CD4-positive, alpha-beta T cell (primary cell): ENCODE results near the gene ITPKA. TPM values are rescaled to one million over a fixed set of nuclear protein-coding genes. Genes with fewer than 3 reads are reported as not detected.
A peak's percentile ranks its signal among the peaks of the same experiment; 100 is the strongest.

Experiments used
- ATAC-seq: fragments of 200-7000 bp; cut with Tn5 transposase; one replicate; pipeline ENCODE4 v1.10.0; 2022; ENCODE audit warnings: mild to moderate bottlenecking; ENCODE audit not compliant: poor library complexity
- CTCF ChIA-PET: fragments of 350-600 bp; sonication (Branson Sonifier 250); formaldehyde crosslinking; loops from one replicate; lab custom pipeline; 2021; ENCODE audit warnings: antibody characterized with exemption, inconsistent platforms; lab: Charles Lee
- POLR2A ChIA-PET: fragments of 350-600 bp; sonication (Branson Sonifier 250); formaldehyde crosslinking; loops from one replicate; lab custom pipeline; 2021; ENCODE audit warnings: antibody characterized with exemption, inconsistent platforms; lab: Charles Lee
- DNase-seq, 14 experiments: peaks; one replicate each; pipeline ENCODE4 v3.0.0-alpha.2; 2013 to 2020; ENCODE audit warnings: mixed read lengths in 2 of 14
- H3K27ac ChIP-seq, 2 donors: one replicate each; pipeline versions ENCODE4 v1.5.1 to v1.7.0; 2013; ENCODE audit warnings: low read length in 2 of 2, low read depth in 1 of 2, mild to moderate bottlenecking in 1 of 2
- H3K27me3 ChIP-seq, 2 experiments: 1 replicate in 1 of 2; 2 replicates in 1 of 2; pipeline versions ENCODE4 v1.6.1 to v1.7.0; 2013; ENCODE audit warnings: low read length in 2 of 2, control low read depth in 1 of 2, mild to moderate bottlenecking in 1 of 2, moderate library complexity in 1 of 2; ENCODE audit not compliant: insufficient read depth in 2 of 2, control insufficient read depth in 1 of 2
- H3K36me3 ChIP-seq: one replicate; pipeline ENCODE4 v1.6.1; 2013; ENCODE audit warnings: low read length, control low read depth; ENCODE audit not compliant: insufficient read depth
- H3K4me1 ChIP-seq: one replicate; pipeline ENCODE4 v1.6.1; 2013; ENCODE audit warnings: low read length, control low read depth; ENCODE audit not compliant: insufficient read depth
- H3K4me3 ChIP-seq: one replicate; pipeline ENCODE4 v1.5.1; 2013; ENCODE audit warnings: mild to moderate bottlenecking, low read length, moderate library complexity
- H3K9me3 ChIP-seq, 2 experiments: 1 replicate in 1 of 2; 2 replicates in 1 of 2; pipeline versions ENCODE4 v1.6.1 to v1.7.0; 2013; ENCODE audit warnings: low read length in 2 of 2, mild to moderate bottlenecking in 2 of 2, control low read depth in 1 of 2, moderate library complexity in 1 of 2; ENCODE audit not compliant: control insufficient read depth in 1 of 2, insufficient read depth in 1 of 2
- H3K27ac Mint-ChIP-seq: one replicate; pipeline ENCODE4 v1.8.0; 2020; ENCODE audit warnings: mixed read lengths
- H3K27me3 Mint-ChIP-seq: one replicate; pipeline ENCODE4 v1.8.0; 2021; ENCODE audit warnings: mixed read lengths
- H3K36me3 Mint-ChIP-seq: one replicate; pipeline ENCODE4 v1.8.0; 2021; ENCODE audit warnings: low read depth, mixed read lengths
- H3K4me1 Mint-ChIP-seq: one replicate; pipeline ENCODE4 v1.8.0; 2021; ENCODE audit warnings: low read depth, mixed read lengths
- H3K4me3 Mint-ChIP-seq: one replicate; pipeline ENCODE4 v1.8.0; 2020; ENCODE audit warnings: mild to moderate bottlenecking, mixed read lengths
- H3K9me3 Mint-ChIP-seq: one replicate; pipeline ENCODE4 v1.8.0; 2020; ENCODE audit warnings: mixed read lengths
- intact Hi-C, 2 experiments: fragments of 100-400 bp; cut with DNase I in 1 of 2; cut with micrococcal nuclease in 1 of 2; formaldehyde crosslinking; loops; one replicate each; pipeline versions ENCODE4 v1.15.1 to v1.9.0; 2023 to 2025; cut with DNase I, micrococcal nuclease
- total RNA-seq, 174 experiments: library from RNA in 2 of 174; stranded (reverse) in 2 of 174; gene quantifications; one replicate each; pipeline ENCODE4 v1.2.3 and lab custom pipeline; 2021 to 2026
- TF ChIP-seq, protein P1 (sequence below): fragments of 200-600 bp; IDR thresholded peaks from one replicate; pipeline ENCODE4 v1.8.0; 2022; ENCODE audit warnings: antibody characterized with exemption, mild to moderate bottlenecking

The ITPKA gene
- total RNA-seq, 2 experiments from 2014 or later = not detected

DNA sequence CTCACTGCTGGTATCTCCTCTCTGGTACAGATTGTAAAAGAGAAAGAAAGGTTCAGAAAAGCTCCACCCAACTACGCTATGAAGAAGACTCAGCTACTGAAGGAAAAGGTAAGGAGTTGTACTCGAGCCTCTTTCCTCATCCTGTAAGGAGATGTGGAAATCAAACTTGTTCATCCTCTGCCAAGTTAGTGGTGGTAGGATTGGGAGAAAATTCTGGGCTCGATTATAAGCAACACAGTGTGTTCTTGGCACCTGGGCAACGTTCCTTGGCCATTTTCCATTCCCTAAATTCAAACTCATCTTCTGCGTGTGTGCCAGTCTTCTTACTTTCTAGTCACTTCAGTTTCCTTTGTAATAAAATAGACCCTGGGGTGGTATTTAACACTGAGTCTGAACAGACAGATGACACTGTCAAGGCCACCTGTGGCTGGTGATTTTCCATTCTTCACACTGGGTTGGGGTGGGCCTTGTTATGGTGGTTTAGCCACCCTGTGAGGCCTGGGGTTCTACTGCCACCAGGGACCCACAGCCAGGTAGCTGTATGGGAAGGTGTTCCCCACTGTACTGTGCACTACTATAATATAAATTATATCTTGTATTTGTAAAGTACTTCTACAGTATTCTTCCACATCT, 17.1 kb upstream of the ITPKA start:
- peaks cover 80% of the 10 kb centered on the region for H3K36me3 ChIP-seq
- no peaks in the 10 kb centered on the region for H3K9me3 Mint-ChIP-seq
- no peaks in the 10 kb centered on the region for H3K27me3 Mint-ChIP-seq
- no peak overlapping the region for H3K27ac ChIP-seq
- H3K4me1 Mint-ChIP-seq = no peaks in the 10 kb centered on the region
- H3K27me3 ChIP-seq = no peaks in the 10 kb centered on the region
- TF ChIP-seq, protein P1, sequence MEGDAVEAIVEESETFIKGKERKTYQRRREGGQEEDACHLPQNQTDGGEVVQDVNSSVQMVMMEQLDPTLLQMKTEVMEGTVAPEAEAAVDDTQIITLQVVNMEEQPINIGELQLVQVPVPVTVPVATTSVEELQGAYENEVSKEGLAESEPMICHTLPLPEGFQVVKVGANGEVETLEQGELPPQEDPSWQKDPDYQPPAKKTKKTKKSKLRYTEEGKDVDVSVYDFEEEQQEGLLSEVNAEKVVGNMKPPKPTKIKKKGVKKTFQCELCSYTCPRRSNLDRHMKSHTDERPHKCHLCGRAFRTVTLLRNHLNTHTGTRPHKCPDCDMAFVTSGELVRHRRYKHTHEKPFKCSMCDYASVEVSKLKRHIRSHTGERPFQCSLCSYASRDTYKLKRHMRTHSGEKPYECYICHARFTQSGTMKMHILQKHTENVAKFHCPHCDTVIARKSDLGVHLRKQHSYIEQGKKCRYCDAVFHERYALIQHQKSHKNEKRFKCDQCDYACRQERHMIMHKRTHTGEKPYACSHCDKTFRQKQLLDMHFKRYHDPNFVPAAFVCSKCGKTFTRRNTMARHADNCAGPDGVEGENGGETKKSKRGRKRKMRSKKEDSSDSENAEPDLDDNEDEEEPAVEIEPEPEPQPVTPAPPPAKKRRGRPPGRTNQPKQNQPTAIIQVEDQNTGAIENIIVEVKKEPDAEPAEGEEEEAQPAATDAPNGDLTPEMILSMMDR = no peak
- ChIA-PET POLR2A (no interaction called here), CTCF (no interaction called here)
- DNase-seq (no peak), ATAC-seq (no peak)
- intact Hi-C loops = loop anchor here in 1 of 2 experiments (10.0 kb wide), 1 partner anchor 268 kb away; no protein-coding TSS in a partner anchor
- H3K4me1 ChIP-seq = no peaks in the 10 kb centered on the region
- H3K27ac Mint-ChIP-seq = no peak overlapping the region
- no peaks in the 10 kb centered on the region for H3K9me3 ChIP-seq
- no peak overlapping the region for H3K4me3 Mint-ChIP-seq
- no peak overlapping the region for H3K4me3 ChIP-seq
- H3K36me3 Mint-ChIP-seq = peaks cover 81% of the 10 kb centered on the region

DNA sequence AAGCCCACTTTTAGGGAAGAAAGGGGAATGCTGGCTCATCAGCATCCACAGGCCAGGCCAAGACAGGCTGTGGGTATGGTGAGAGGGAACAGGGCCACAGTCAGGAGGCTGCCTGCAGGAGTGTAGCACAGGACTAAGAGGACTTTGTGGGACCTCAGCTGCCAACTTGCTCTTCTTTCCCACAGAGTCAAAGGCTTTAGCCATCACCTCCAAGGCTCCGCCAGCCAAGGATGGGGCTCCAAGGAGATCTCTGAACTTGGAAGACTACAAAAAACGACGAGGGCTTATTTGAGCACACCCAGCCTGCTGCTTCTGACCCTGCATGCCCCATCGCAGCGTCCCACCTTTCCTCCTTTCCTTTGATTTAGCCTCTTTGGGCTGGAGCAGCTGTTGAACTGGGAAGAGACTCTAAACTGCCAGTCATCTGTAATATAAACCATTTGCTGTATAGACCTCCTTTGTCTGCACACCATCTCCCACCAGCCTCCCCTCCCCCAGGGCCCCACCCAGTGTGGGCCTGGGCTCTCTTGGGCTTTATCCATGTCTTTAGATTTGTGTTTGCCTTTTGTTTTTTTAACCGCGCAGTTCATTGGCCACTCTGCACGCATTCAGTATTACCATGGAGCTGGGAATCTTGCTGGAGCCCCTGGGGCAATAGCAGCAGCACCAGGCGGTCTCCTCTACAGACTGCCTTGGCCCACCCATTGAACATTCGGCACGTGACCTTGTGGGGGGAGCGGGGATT, 13.1 kb upstream of the ITPKA start:
- H3K36me3 Mint-ChIP-seq = peaks cover 75% of the 10 kb centered on the region
- DNase-seq = no peak
- TF ChIP-seq, protein P1 = no peak
- H3K4me3 Mint-ChIP-seq = no peak overlapping the region
- no peak overlapping the region for H3K27ac ChIP-seq
- ChIA-PET POLR2A (no interaction called here), CTCF (no interaction called here)
- H3K9me3 ChIP-seq = no peaks in the 10 kb centered on the region
- no peaks in the 10 kb centered on the region for H3K27me3 ChIP-seq
- no peaks in the 10 kb centered on the region for H3K9me3 Mint-ChIP-seq
- ATAC-seq = no peak
- no peak overlapping the region for H3K27ac Mint-ChIP-seq
- intact Hi-C loops = no loop called here
- peaks cover 17% of the 10 kb centered on the region for H3K4me1 Mint-ChIP-seq
- H3K36me3 ChIP-seq = peaks cover 52% of the 10 kb centered on the region
- H3K4me1 ChIP-seq = peaks cover 14% of the 10 kb centered on the region
- H3K27me3 Mint-ChIP-seq = no peaks in the 10 kb centered on the region
- H3K4me3 ChIP-seq = no peak overlapping the region

DNA sequence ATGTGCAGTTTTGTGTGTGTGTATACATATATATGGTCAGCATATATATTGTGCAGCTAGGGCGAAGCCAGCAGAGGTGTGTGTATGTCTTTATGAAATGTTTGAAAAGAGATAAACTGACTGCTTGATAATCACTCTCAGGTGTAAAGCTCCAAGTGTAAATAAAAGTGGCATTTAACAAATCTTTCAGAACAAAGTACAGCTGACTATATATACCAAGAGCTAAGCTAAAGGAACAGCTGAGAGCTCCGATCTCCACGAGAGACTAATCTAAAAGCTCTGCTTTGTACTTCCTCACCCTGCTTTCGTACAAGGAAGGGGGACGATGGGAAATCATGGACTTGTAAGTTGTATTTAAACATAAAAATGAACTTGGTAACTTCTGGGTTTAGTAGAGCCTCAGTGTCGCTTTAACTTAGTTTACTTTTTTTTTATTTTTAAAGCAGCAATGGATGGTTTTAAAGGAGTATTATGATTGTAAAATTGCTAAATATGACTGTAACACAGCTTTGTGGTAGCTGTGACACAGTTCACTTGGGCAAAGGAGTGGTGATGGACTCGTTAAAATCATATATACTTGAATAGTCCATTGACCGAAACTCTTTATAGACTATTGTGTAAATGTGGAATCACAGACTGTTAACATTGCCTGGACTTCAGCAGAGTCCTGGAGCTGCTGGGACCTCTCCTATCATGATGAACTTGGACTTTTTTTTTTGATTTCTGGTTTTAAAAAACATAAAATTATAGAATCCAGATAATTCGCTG, 11.4 kb upstream of the ITPKA start:
- H3K27ac ChIP-seq = no peak overlapping the region
- Mint-ChIP-seq H3K27me3 (no peaks in the 10 kb centered on the region), H3K27ac (peak overlapping the region; percentile 76), H3K36me3 (peaks cover 58% of the 10 kb centered on the region), H3K4me1 (peaks cover 17% of the 10 kb centered on the region), H3K9me3 (no peaks in the 10 kb centered on the region), H3K4me3 (no peak overlapping the region)
- CTCF ChIA-PET = interaction anchor here (0.7 kb wide), 1 partner anchor 13 kb away, joined by 3 read pairs; no protein-coding TSS in a partner anchor
- intact Hi-C loops = no loop called here
- TF ChIP-seq, protein P1 = no peak
- DNase-seq (no peak), ATAC-seq (no peak)
- no peaks in the 10 kb centered on the region for H3K27me3 ChIP-seq
- no peaks in the 10 kb centered on the region for H3K9me3 ChIP-seq
- H3K4me3 ChIP-seq = no peak overlapping the region
- H3K36me3 ChIP-seq = peaks cover 35% of the 10 kb centered on the region
- POLR2A ChIA-PET = no interaction called here
- H3K4me1 ChIP-seq = peaks cover 14% of the 10 kb centered on the region
